ENCODE data around the gene PSME2.

Gene PSME2

DNA sequence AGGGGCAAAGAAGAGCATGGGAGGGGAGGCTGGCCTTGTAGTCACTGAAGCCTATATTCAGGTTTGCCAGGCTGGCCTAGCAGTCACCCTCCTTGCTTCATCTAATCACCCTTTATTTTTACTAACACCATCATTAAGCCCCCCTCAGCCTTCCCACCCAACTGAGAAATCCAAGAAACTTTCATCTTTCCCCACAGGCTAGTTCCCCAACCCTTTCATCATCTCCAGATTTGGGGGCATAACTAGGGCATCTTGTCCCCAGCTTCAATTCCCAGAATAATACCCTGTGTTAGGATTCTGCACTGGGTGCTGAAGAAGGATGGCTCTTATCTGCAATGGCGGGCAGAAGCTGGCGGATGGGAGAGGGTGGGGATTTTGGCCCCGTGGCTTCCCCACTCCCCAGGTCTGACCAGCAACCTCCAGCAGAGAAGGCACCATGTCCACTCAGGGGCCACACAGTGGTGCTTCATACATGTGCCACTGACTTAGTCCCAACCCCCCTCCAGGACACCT, 45.4 kb downstream of the PSME2 start:
- H3K4me3 ChIP-seq (ENCODE audit: low read depth, low read length) = no peak overlapping the region
- TF ChIP-seq, protein P1, sequence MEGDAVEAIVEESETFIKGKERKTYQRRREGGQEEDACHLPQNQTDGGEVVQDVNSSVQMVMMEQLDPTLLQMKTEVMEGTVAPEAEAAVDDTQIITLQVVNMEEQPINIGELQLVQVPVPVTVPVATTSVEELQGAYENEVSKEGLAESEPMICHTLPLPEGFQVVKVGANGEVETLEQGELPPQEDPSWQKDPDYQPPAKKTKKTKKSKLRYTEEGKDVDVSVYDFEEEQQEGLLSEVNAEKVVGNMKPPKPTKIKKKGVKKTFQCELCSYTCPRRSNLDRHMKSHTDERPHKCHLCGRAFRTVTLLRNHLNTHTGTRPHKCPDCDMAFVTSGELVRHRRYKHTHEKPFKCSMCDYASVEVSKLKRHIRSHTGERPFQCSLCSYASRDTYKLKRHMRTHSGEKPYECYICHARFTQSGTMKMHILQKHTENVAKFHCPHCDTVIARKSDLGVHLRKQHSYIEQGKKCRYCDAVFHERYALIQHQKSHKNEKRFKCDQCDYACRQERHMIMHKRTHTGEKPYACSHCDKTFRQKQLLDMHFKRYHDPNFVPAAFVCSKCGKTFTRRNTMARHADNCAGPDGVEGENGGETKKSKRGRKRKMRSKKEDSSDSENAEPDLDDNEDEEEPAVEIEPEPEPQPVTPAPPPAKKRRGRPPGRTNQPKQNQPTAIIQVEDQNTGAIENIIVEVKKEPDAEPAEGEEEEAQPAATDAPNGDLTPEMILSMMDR (IDR thresholded peaks at IDR 0.05; ENCODE audit: low read depth, low read length) = no peak
- H3K27ac ChIP-seq = no peak overlapping the region
- peaks cover 2% of the 10 kb centered on the region for H3K9me3 ChIP-seq (ENCODE audit: severe bottlenecking)
- DNase-seq = no peak
- H3K27me3 ChIP-seq (ENCODE audit: insufficient read depth, low read depth, severe bottlenecking) = no peaks in the 10 kb centered on the region
- no peaks in the 10 kb centered on the region for H3K36me3 ChIP-seq

DNA sequence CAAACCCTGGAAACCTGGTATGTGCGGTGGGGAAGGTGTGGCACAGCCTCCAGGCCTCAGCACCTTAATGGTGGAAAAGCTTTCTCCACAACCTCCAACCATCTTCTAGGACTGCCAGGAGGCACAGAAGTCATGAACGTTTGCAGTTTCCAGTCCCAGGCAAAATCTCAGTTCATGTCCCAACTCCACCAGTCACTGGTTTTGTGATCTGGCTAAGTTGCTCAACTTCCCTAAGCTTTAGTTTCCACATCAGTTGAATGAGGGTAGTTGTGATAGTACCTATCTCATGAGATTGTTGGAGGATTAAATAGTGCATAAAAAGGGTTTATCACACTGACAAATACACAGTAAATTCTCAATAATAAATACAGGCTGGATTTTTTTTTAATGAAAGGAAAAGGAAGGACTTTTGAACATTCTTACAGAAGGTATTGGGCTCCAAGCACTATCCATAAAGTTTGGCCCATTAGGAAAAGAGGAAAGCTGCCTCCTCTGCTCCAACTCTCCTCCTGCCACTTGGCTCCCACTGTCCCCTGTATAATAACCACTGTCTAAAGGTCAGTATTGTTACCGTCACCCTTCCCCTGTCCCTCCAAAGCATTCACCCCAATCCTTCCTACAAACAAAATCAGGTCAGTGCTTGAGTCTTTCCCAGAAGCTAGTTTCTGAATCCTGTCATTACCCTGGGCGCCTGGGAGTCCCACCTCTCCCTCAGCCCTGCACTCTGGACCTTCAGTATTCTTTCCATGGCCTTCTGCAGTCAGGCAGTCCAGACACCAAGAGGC, 46.0 kb downstream of the PSME2 start:
- Histone ChIP-seq H3K9me3 (ENCODE audit: severe bottlenecking) (peaks cover 2% of the 10 kb centered on the region), H3K27me3 (ENCODE audit: insufficient read depth, low read depth, severe bottlenecking) (no peaks in the 10 kb centered on the region), H3K4me3 (ENCODE audit: low read depth, low read length) (no peak overlapping the region), H3K27ac (no peak overlapping the region), H3K36me3 (no peaks in the 10 kb centered on the region)
- DNase-seq = no peak
- TF ChIP-seq, protein P1 (IDR thresholded peaks at IDR 0.05; ENCODE audit: low read depth, low read length) = no peak

DNA sequence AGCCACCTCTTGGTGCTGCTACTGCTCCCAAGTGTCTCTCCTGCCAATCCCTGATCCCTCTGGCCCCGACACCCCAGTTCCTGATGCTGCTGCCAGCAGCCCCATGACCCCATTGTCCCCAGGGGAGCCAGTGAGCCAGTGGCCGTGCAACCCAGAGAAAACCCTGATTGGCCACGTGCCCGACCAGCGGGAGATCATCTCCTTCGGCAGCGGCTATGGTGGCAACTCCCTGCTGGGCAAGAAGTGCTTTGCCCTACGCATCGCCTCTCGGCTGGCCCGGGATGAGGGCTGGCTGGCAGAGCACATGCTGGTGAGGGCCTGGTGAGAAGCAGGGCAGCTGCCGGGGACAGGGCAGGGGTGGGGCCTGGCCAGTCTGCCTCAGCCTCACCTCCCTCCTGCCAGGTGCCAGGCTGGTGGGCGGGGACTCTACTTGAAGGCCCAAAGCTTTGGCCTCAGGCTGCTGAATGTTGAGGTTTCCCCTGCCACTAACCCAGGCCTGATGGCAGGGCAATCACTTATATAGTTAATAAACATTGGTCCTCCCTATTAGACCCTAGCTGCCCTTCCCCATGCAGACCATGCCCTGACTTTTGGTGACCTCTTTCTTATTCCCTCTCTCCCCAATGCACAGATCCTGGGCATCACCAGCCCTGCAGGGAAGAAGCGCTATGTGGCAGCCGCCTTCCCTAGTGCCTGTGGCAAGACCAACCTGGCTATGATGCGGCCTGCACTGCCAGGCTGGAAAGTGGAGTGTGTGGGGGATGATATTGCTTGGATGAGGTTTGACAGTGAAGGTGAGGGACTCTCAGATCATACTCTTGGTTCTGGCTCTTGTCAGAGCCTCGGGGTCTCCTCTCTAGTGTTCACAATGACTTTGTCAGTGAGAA, 47.2 kb downstream of the PSME2 start:
- Histone ChIP-seq H3K4me3 (ENCODE audit: low read depth, low read length) (no peak overlapping the region), H3K27ac (no peak overlapping the region), H3K27me3 (ENCODE audit: insufficient read depth, low read depth, severe bottlenecking) (no peaks in the 10 kb centered on the region), H3K9me3 (ENCODE audit: severe bottlenecking) (no peaks in the 10 kb centered on the region), H3K36me3 (no peaks in the 10 kb centered on the region)
- TF ChIP-seq, protein P1 (IDR thresholded peaks at IDR 0.05; ENCODE audit: low read depth, low read length) = no peak
- no peak for DNase-seq

DNA sequence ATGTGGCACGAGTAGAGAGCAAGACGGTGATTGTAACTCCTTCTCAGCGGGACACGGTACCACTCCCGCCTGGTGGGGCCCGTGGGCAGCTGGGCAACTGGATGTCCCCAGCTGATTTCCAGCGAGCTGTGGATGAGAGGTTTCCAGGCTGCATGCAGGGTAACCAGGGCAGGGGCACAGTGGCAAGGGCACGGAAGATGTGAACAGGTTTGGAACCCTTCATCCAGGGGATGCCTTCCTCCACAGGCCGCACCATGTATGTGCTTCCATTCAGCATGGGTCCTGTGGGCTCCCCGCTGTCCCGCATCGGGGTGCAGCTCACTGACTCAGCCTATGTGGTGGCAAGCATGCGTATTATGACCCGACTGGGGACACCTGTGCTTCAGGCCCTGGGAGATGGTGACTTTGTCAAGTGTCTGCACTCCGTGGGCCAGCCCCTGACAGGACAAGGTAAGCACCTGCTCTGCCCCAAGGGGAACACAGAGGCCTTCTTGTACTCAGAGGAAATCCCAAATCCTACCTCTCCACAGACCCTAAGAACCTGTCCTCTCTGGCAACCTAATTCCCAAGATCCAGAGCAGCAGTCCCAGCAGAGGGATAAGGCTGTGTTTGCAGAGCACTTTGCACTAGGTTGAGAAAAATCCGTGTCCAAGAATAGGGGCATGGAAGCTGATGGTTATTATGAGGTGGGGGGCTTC, 48.0 kb downstream of the PSME2 start:
- no peaks in the 10 kb centered on the region for H3K27me3 ChIP-seq (ENCODE audit: insufficient read depth, low read depth, severe bottlenecking)
- DNase-seq = no peak
- H3K4me3 ChIP-seq (ENCODE audit: low read depth, low read length) = no peak overlapping the region
- H3K36me3 ChIP-seq = no peaks in the 10 kb centered on the region
- H3K9me3 ChIP-seq (ENCODE audit: severe bottlenecking) = no peaks in the 10 kb centered on the region
- H3K27ac ChIP-seq = no peak overlapping the region
- TF ChIP-seq, protein P1 (IDR thresholded peaks at IDR 0.05; ENCODE audit: low read depth, low read length) = no peak

DNA sequence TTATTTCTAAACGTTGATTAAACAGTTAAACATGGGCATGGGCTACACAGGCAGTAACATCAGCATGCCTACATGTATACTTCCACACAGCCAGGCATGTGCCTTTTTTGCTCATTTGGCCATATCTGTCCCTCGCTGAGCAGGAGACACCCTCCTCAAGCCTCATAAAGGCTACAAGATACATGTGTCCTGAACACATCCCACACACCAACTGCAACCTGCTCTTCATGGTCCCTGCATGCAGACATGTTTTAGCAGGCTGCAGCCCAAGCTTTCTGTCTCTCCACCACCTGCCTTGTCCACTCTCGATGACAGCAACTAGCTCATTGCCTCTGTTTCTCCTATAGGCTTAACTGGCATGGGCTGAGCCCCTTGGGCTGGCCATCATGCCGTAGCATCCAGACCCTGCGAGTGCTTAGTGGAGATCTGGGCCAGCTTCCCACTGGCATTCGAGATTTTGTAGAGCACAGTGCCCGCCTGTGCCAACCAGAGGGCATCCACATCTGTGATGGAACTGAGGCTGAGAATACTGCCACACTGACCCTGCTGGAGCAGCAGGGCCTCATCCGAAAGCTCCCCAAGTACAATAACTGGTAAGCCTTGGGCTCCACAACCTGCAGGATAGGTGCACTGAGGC, 49.7 kb downstream of the PSME2 start:
- Histone ChIP-seq H3K36me3 (no peaks in the 10 kb centered on the region), H3K27ac (no peak overlapping the region), H3K4me3 (ENCODE audit: low read depth, low read length) (no peak overlapping the region), H3K27me3 (ENCODE audit: insufficient read depth, low read depth, severe bottlenecking) (no peaks in the 10 kb centered on the region), H3K9me3 (ENCODE audit: severe bottlenecking) (no peaks in the 10 kb centered on the region)
- DNase-seq = no peak
- TF ChIP-seq, protein P1 (IDR thresholded peaks at IDR 0.05; ENCODE audit: low read depth, low read length) = no peak

Measured in WERI-Rb-1 (cell line).